Stimulated activated effector memory CD8-positive, alpha-beta T cell treated with anti-CD3 and anti-CD28 coated beads, Interleukin-12 subunit alpha, Interleukin-12 subunit beta, amount 100 ng/mL, for 72 hours (primary cell): ENCODE measurements around the gene HYAL1.

Experiments
- ATAC-seq: fragments of 150-1000 bp; cut with Tn5 transposase; 2 replicates; pipeline ENCODE4 v1.10.0; 2021
- DNase-seq, 2 donors: peaks; one replicate each; pipeline ENCODE4 v3.0.0; 2021 to 2022; ENCODE audit warnings: low spot score in 2 of 2
- H3K27ac Mint-ChIP-seq: one replicate; pipeline ENCODE4 v1.8.0; 2022; ENCODE audit warnings: mild to moderate bottlenecking, mixed read lengths
- H3K36me3 Mint-ChIP-seq: one replicate; pipeline ENCODE4 v1.8.0; 2022; ENCODE audit warnings: mild to moderate bottlenecking, mixed read lengths
- H3K4me1 Mint-ChIP-seq: one replicate; pipeline ENCODE4 v1.8.0; 2022; ENCODE audit warnings: mixed read lengths
- H3K4me3 Mint-ChIP-seq: one replicate; pipeline ENCODE4 v1.8.0; 2022; ENCODE audit warnings: mild to moderate bottlenecking, mixed read lengths
- H3K9me3 Mint-ChIP-seq: one replicate; pipeline ENCODE4 v1.8.0; 2022; ENCODE audit warnings: mixed read lengths

The HYAL1 gene, protein sequence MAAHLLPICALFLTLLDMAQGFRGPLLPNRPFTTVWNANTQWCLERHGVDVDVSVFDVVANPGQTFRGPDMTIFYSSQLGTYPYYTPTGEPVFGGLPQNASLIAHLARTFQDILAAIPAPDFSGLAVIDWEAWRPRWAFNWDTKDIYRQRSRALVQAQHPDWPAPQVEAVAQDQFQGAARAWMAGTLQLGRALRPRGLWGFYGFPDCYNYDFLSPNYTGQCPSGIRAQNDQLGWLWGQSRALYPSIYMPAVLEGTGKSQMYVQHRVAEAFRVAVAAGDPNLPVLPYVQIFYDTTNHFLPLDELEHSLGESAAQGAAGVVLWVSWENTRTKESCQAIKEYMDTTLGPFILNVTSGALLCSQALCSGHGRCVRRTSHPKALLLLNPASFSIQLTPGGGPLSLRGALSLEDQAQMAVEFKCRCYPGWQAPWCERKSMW

GRCh38 chr3:50303013-50303815, at the start of gene HYAL1:
TSS of gene HYAL1 (minus strand) at chr3:50303574. CDS start at chr3:50302956, 618 bp downstream.
- H3K4me3 Mint-ChIP-seq = no peak within 1 kb of the TSS
- H3K36me3 Mint-ChIP-seq = peaks cover 7% of the 10 kb centered on the region
- no peak for DNase-seq
- peaks cover 30% of the 10 kb centered on the region for H3K4me1 Mint-ChIP-seq
- ATAC-seq = no peak
- peak within 1 kb of the TSS; percentile 34 for H3K27ac Mint-ChIP-seq
- no peaks in the 10 kb centered on the region for H3K9me3 Mint-ChIP-seq

DNA sequence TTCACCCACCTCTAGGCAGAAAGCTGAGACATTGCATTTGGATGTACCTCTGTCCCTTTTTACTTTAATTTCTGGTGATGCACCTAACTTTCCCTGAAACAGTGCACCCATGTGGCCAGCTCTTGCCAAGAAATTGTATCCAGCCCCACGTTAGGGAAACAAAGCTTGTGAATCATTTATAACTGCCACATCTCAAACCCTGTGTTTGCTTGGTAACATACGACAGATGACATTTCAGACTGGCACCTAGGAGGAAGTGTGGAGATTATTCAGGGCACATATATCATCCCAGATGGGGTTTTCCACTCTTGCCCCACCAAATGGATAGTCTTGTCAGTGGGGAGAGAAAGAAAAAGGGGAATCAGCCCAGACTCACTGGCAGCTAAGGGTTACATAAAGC, 49.4 kb upstream of the HYAL1 start:
- ATAC-seq (no peak), DNase-seq (no peak)
- Mint-ChIP-seq H3K9me3 (no peaks in the 10 kb centered on the region), H3K36me3 (peaks cover 83% of the 10 kb centered on the region), H3K4me3 (no peak overlapping the region), H3K27ac (peak overlapping the region; percentile 58), H3K4me1 (peaks cover 76% of the 10 kb centered on the region)

GRCh38 chr3:50351323-50351697, 47.9 kb upstream of the HYAL1 start:
- Mint-ChIP-seq H3K27ac (peak overlapping the region; percentile 98), H3K36me3 (peaks cover 87% of the 10 kb centered on the region), H3K4me1 (peaks cover 72% of the 10 kb centered on the region), H3K4me3 (peak overlapping the region; percentile 99), H3K9me3 (no peaks in the 10 kb centered on the region)
- peak; percentile 22 for ATAC-seq
- no peak for DNase-seq

DNA sequence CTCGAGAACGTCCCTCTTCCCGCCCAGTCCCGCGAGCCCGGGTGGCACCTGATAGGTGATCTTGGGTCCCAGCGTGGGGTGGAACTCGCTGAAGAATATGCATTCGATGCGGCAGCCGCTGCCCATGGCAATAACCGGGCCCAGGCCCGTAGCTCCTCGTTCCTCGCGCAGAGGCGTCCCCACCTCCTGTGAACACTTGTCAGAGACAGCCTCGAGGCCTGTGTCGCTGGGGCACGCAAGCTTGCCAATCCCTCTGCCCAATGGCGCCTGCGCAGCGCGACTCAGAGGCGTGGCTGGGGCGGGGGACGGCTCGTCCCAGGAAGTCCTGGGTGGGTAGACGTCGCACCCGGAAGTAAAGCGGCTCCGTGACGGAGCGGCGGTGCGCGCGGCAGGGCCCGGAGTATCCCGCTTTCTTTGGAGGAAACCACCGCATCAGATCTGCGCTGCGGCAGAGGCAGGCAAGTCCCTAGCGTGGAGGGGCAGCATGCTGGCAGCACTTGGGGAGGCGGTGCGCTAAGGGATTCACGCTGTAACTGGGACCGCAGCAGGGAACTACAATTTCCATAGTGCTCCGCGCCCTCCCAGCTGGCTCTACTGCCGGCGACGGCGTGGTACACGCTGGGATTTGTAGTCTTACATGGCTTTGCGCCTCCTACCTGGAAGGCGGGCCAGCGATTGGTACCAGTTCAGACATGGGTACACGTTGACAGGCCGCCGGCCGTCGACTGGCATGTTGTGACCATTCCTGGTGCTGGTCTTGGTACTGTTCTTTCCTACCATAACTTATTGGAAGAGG, 47.4 kb upstream of the HYAL1 start, which contains the start of the genes CYB561D2 and NPRL2:
CYB561D2 (plus strand) TSS at position 336 of the 796 bp plus-strand sequence. CDS start 572 bp downstream, outside the sequence.
NPRL2 (minus strand) TSS at position 249 of the 796 bp plus-strand sequence; CDS start at position 126, 123 bp downstream.
- Mint-ChIP-seq H3K4me3 (peak within 1 kb of the TSS; percentile 99), H3K4me1 (peaks cover 72% of the 10 kb centered on the region), H3K27ac (peak within 1 kb of the TSS; percentile 98), H3K36me3 (peaks cover 87% of the 10 kb centered on the region), H3K9me3 (no peaks in the 10 kb centered on the region)
- DNase-seq (peak; percentile 95 to 99), ATAC-seq (peak; percentile 92)

- no peaks in the 10 kb centered on the region for H3K9me3 Mint-ChIP-seq
- H3K4me3 Mint-ChIP-seq = peak overlapping the region; percentile 99
- H3K4me1 Mint-ChIP-seq = peaks cover 72% of the 10 kb centered on the region
- peaks cover 87% of the 10 kb centered on the region for H3K36me3 Mint-ChIP-seq
- peak overlapping the region; percentile 98 for H3K27ac Mint-ChIP-seq
- ATAC-seq (no peak), DNase-seq (no peak)
Measured at GRCh38 chr3:50350213-50350526, 46.8 kb upstream of the HYAL1 start.

DNA sequence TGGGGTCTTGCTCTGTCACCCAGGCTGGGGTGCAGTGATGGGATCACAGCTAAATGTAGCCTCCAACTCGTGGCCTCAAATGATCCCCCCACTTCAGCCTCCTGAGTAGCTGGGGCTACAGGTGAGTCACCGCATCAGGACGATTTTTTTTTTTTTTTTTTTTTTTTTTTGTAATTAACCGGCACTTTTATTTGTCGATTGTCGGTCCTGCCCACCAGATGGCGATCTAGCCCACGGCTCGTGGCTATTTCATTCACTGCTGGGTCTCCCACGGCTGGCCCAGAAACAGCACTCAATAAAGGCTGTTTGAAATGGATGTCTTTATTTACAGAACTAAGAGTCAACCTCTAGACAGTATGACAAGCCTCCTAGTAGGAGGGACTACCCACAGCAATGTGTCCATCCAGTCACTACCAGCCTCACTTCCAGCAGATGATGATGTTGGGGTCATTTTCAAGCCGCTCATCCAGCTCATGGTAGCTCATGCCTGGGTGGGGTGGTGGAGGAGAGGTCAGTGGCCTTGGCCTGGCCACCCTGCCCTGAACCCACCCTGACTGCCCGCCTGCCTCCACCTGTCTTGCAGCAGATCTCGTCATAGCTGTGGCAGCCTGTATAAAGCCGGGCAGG, 43.9 kb upstream of the HYAL1 start:
- Mint-ChIP-seq H3K9me3 (no peaks in the 10 kb centered on the region), H3K27ac (no peak overlapping the region), H3K4me1 (peaks cover 81% of the 10 kb centered on the region), H3K36me3 (peaks cover 59% of the 10 kb centered on the region), H3K4me3 (no peak overlapping the region)
- ATAC-seq = peak; percentile 5
- DNase-seq = peak; percentile 51 to 80

- Mint-ChIP-seq H3K4me3 (peak within 1 kb of the TSS; percentile 68), H3K4me1 (peaks cover 76% of the 10 kb centered on the region), H3K36me3 (peaks cover 48% of the 10 kb centered on the region), H3K9me3 (no peaks in the 10 kb centered on the region), H3K27ac (no peak within 1 kb of the TSS)
- DNase-seq (peak; percentile 64 to 84), ATAC-seq (peak; percentile 8)
Measured at GRCh38 chr3:50345586-50346234, 42.3 kb upstream of the HYAL1 start, which contains the start of gene ZMYND10. TSS of gene ZMYND10 (minus strand) at chr3:50345732. CDS start at chr3:50345579, 153 bp downstream.

- Mint-ChIP-seq H3K9me3 (no peaks in the 10 kb centered on the region), H3K36me3 (peaks cover 42% of the 10 kb centered on the region), H3K27ac (no peak overlapping the region), H3K4me3 (peak overlapping the region; percentile 68), H3K4me1 (peaks cover 70% of the 10 kb centered on the region)
- ATAC-seq (no peak), DNase-seq (peak in 1 of 2 donors; percentile 58)
Measured at GRCh38 chr3:50345008-50345407, 41.6 kb upstream of the HYAL1 start.

DNA sequence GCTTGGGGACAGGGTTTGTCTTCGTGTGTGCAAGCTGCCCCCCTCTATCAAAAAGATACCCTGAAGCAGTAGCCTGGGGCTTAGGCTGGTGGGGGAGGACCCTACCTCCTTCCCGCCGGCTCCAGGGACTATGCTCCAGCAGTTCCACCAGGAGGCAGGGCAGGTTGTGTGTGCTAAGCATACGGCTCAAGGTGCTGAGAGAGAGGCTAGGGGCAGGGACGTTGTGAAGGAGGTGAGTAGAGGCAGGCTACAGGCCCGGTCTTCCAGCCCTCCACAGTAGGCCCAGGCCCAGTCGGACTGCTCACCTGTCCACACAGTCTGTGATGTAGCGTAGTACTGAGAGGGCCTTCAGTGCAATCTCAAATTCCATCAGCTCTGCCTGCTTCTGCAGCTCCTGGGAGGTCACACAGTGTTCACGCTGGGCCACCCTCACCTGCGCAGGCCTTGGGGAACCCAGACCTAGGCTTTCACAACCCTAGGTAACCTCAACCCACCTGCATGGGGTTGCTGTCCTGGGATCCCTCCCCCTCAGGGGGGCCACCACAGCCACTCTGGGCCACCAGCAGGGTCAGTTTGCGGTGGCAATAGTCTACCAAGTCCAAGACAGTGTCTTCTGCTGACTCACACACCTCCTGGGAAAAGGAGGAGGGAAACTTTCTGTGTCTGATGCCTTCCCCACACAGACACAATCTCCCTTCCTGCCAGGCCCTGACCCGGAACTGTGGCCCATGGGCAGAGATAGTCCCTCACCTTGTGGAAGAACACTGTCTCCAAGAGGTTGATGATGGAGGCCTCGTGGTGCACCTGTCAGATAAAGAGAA, 39.6 kb upstream of the HYAL1 start:
- H3K36me3 Mint-ChIP-seq = peaks cover 42% of the 10 kb centered on the region
- no peak overlapping the region for H3K4me3 Mint-ChIP-seq
- DNase-seq (no peak), ATAC-seq (no peak)
- peak overlapping the region; percentile 52 for H3K27ac Mint-ChIP-seq
- H3K4me1 Mint-ChIP-seq = peaks cover 67% of the 10 kb centered on the region
- no peaks in the 10 kb centered on the region for H3K9me3 Mint-ChIP-seq

- ATAC-seq = no peak
- Mint-ChIP-seq H3K27ac (peak overlapping the region; percentile 50), H3K4me3 (peak overlapping the region; percentile 93), H3K36me3 (peaks cover 42% of the 10 kb centered on the region), H3K9me3 (no peaks in the 10 kb centered on the region), H3K4me1 (peaks cover 63% of the 10 kb centered on the region)
- no peak for DNase-seq
Measured at GRCh38 chr3:50341996-50342650, 38.7 kb upstream of the HYAL1 start.

DNA sequence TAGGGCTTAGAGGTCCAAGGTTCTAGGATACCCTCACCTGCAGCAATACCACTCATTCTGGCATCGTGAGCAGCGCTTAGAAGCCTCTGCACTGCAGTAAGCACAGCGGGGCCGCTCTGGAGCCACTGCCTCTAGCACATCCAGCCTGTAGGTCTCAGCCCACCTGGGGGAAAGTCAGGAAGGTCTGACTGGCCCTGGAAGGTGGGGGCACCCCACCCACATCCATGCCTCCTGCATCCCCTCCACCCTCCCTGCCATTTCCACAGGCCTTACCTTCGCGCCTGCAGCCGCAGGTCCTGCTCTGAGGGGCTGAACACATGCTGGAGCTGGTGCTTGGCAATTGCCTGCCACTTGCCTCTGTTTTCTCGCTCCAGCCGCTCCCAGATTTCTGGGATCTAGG, 38.2 kb upstream of the HYAL1 start:
- H3K4me3 Mint-ChIP-seq = peak overlapping the region; percentile 93
- no peak for DNase-seq
- peaks cover 42% of the 10 kb centered on the region for H3K36me3 Mint-ChIP-seq
- peaks cover 62% of the 10 kb centered on the region for H3K4me1 Mint-ChIP-seq
- ATAC-seq = no peak
- no peaks in the 10 kb centered on the region for H3K9me3 Mint-ChIP-seq
- peak overlapping the region; percentile 96 for H3K27ac Mint-ChIP-seq

GRCh38 chr3:50340448-50341329, 37.3 kb upstream of the HYAL1 start, which contains the start of gene RASSF1:
TSS of gene RASSF1 (minus strand) at chr3:50340836. CDS start at chr3:50340805, 31 bp downstream.
- H3K4me3 Mint-ChIP-seq = peak within 1 kb of the TSS; percentile 93
- peaks cover 48% of the 10 kb centered on the region for H3K36me3 Mint-ChIP-seq
- ATAC-seq (peak; percentile 52), DNase-seq (peak; percentile 63 to 92)
- H3K4me1 Mint-ChIP-seq = peaks cover 62% of the 10 kb centered on the region
- peak within 1 kb of the TSS; percentile 96 for H3K27ac Mint-ChIP-seq
- no peaks in the 10 kb centered on the region for H3K9me3 Mint-ChIP-seq
